ENCODE data around the gene SMARCA1. TPM values are rescaled to one million over a fixed set of nuclear protein-coding genes. Genes with fewer than 3 reads are reported as not detected.

The SMARCA1 gene
- total and polyA plus RNA-seq, 4 donors, result 7.8 to 104 (median 15.7) TPM

DNA sequence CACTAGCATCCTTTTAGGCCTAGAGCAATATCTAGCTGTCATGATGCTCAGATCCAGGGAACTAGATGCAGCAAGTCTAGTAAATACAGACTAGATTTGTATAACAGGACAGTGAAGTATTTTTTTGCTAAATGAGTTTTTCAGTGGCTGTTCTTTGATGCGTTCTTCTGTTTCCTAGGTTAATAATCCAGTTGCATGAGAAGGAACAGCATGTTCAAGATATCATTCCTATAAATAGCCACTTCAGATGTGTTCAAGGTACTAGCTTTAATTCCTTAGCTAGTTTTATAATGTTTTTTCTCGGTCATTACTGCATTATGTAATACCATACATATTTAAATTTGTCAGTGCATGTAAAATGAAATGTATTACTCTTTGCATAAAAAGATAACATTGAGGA lies 21.5 kb upstream of the SMARCA1 start:
- TF ChIP-seq, protein P1, sequence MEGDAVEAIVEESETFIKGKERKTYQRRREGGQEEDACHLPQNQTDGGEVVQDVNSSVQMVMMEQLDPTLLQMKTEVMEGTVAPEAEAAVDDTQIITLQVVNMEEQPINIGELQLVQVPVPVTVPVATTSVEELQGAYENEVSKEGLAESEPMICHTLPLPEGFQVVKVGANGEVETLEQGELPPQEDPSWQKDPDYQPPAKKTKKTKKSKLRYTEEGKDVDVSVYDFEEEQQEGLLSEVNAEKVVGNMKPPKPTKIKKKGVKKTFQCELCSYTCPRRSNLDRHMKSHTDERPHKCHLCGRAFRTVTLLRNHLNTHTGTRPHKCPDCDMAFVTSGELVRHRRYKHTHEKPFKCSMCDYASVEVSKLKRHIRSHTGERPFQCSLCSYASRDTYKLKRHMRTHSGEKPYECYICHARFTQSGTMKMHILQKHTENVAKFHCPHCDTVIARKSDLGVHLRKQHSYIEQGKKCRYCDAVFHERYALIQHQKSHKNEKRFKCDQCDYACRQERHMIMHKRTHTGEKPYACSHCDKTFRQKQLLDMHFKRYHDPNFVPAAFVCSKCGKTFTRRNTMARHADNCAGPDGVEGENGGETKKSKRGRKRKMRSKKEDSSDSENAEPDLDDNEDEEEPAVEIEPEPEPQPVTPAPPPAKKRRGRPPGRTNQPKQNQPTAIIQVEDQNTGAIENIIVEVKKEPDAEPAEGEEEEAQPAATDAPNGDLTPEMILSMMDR (IDR thresholded peaks at IDR 0.05; ENCODE audit: control extremely low read depth, extremely low read depth), result no peak
- Histone ChIP-seq H3K9ac (ENCODE audit: insufficient read depth in 1 of 2, low read length in 2 of 2) (no peak overlapping the region), H3K4me3 (no peak overlapping the region), H3K4me1 (ENCODE audit: control insufficient read depth in 5 of 5, insufficient read depth in 5 of 5, low read length in 5 of 5) (peaks cover 0 to 9% (median 0%) of the 10 kb centered on the region in 5 donors), H3K27me3 (ENCODE audit: control insufficient read depth in 3 of 3, insufficient read depth in 3 of 3, low read length in 2 of 3) (peaks cover 0 to 7% (median 0%) of the 10 kb centered on the region in 3 donors), H3K36me3 (ENCODE audit: control insufficient read depth in 4 of 4, insufficient read depth in 4 of 4, low read length in 4 of 4) (peaks cover 0 to 3% (median 0%) of the 10 kb centered on the region in 4 donors), H3K27ac (ENCODE audit: low read depth in 1 of 2, low read length in 1 of 2) (peak overlapping the region in 1 of 2 donors; percentile 4), H3K9me3 (ENCODE audit: control insufficient read depth in 4 of 4, insufficient read depth in 3 of 4, low read length in 3 of 4) (peaks cover 0 to 3% (median 0%) of the 10 kb centered on the region in 4 donors)
- WGBS, 2 donors, result 78 to 95% methylated on average over 2 of the region's 2 CpGs
- DNase-seq, result no peak
- no peak for ATAC-seq (ENCODE audit: insufficient read depth, low FRiP score)

DNA sequence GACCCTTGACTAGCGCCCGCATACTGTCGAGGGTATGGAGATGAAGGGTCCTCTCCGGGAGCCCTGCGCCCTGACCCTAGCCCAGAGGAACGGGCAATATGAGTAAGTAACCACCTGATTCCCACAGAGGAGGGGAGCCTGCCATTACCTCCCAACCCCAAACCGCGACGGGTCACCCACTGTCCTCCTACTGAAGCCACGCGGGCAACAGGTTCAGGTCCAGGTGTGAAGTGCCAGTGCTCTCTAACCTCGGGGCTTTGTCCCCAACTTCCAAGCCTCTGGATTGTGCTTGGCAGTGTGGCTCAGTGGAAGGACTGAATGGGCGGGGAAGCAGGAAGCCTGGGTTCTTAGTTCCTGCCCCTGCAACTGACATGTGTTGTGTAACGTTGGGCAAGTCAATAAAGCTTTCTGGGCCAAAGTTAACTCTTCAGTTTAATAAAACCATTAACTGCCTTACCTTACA lies 17.5 kb upstream of the SMARCA1 start:
- Histone ChIP-seq H3K4me1 (ENCODE audit: control insufficient read depth in 5 of 5, insufficient read depth in 5 of 5, low read length in 5 of 5) (peaks cover 0 to 9% (median 0%) of the 10 kb centered on the region in 5 donors), H3K9me3 (ENCODE audit: control insufficient read depth in 4 of 4, insufficient read depth in 3 of 4, low read length in 3 of 4) (peaks cover 0 to 3% (median 0%) of the 10 kb centered on the region in 4 donors), H3K4me3 (peak overlapping the region; percentile 44), H3K27me3 (ENCODE audit: control insufficient read depth in 3 of 3, insufficient read depth in 3 of 3, low read length in 2 of 3) (peaks cover 0 to 11% (median 0%) of the 10 kb centered on the region in 3 donors), H3K27ac (ENCODE audit: low read depth in 1 of 2, low read length in 1 of 2) (peak overlapping the region in 1 of 2 donors; percentile 64), H3K9ac (ENCODE audit: insufficient read depth in 1 of 2, low read length in 2 of 2) (no peak overlapping the region), H3K36me3 (ENCODE audit: control insufficient read depth in 4 of 4, insufficient read depth in 4 of 4, low read length in 4 of 4) (peaks cover 0 to 3% (median 0%) of the 10 kb centered on the region in 4 donors)
- no peak for ATAC-seq (ENCODE audit: insufficient read depth, low FRiP score)
- DNase-seq, result no peak
- TF ChIP-seq, protein P1 (IDR thresholded peaks at IDR 0.05; ENCODE audit: control extremely low read depth, extremely low read depth), result no peak
- WGBS, 2 donors, result 2 to 39% methylated on average over 8 to 14 of the region's 14 CpGs

DNA sequence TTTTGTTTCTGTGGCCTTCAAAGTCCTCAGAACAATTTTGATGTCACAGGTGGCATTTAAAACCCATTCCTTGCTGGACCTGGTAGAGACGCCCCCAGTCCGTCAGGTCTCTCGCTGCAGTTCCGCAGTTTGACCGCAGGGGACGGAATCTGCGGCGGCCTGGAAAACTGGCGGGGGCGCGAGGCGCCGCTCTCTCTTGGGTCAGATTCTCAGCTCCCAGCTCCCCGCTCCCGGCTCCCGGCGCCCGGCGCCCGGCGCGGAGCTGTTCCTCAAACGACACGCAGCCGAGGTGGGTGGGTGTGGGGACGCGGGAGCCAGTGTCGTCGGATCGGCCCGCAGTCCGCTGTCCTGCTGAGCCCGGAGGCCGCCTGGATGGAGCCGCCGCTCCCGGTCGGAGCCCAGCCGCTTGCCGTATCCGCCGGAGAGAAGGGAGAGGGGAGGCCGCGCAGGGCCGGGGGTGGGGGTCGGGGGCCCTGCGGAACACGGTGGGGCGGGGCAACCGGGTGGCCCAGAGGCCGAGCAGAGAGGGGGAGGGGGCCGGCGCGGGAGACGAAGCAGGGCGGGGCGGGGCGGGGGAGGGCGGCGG lies 16.9 kb upstream of the SMARCA1 start, which contains the start of gene OCRL:
Gene OCRL (plus strand): TSS at position 192 of the 586 bp plus-strand sequence. CDS start 181 bp downstream, at position 373.
- DNase-seq (peak; percentile 67 to 78 (median 77)), ATAC-seq (ENCODE audit: insufficient read depth, low FRiP score) (peak; percentile 91)
- TF ChIP-seq, protein P1 (IDR thresholded peaks at IDR 0.05; ENCODE audit: control extremely low read depth, extremely low read depth), result peak; percentile 16
- H3K4me1 ChIP-seq (ENCODE audit: control insufficient read depth in 5 of 5, insufficient read depth in 5 of 5, low read length in 5 of 5), result peaks cover 0 to 9% (median 0%) of the 10 kb centered on the region in 5 donors
- peaks cover 0 to 3% (median 0%) of the 10 kb centered on the region in 4 donors for H3K36me3 ChIP-seq (ENCODE audit: control insufficient read depth in 4 of 4, insufficient read depth in 4 of 4, low read length in 4 of 4)
- peak within 1 kb of the TSS; percentile 72 to 80 for H3K27ac ChIP-seq (ENCODE audit: low read depth in 1 of 2, low read length in 1 of 2)
- peaks cover 0 to 11% (median 0%) of the 10 kb centered on the region in 3 donors for H3K27me3 ChIP-seq (ENCODE audit: control insufficient read depth in 3 of 3, insufficient read depth in 3 of 3, low read length in 2 of 3)
- 0 to 23% methylated on average over 11 to 60 of the region's 60 CpGs for WGBS, 2 donors
- H3K9me3 ChIP-seq (ENCODE audit: control insufficient read depth in 4 of 4, insufficient read depth in 3 of 4, low read length in 3 of 4), result peaks cover 0 to 3% (median 0%) of the 10 kb centered on the region in 4 donors
- peak within 1 kb of the TSS; percentile 76 for H3K4me3 ChIP-seq
- H3K9ac ChIP-seq (ENCODE audit: insufficient read depth in 1 of 2, low read length in 2 of 2), result no peak within 1 kb of the TSS
